NB4 (cell line): Measurements from ENCODE around the gene KRT80.

Source experiments
- POLR2A ChIP-seq: IDR thresholded peaks from 2 replicates; pipeline ENCODE4 v1.6.1; 2011; ENCODE audit warnings: mild to moderate bottlenecking; ENCODE audit not compliant: insufficient read length; ENCODE audit errors: extremely low read depth
- TF ChIP-seq, protein P1 (sequence below): IDR thresholded peaks from one replicate; pipeline ENCODE4 v1.5.1; 2012; ENCODE audit warnings: low read depth, low read length
- TF ChIP-seq, protein P2 (sequence below): IDR thresholded peaks from 2 replicates; pipeline ENCODE4 v1.6.1; 2011; ENCODE audit warnings: low read depth, low read length

DNA sequence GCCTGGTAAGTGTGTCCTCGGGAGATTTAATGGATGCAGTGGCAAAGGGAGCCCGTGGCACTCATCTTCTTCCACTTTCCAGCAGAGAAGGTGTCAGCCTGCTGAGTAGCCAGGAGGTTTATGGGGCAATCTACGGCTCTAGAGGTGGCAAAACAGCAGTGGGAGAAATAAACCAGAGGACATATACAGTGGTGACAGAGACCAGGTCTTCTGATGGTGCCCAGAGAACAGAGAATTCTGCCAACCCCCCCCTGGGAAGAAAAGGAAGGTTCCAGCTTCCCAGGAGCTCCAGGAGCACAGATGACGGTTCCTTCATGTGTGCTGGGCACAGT lies 69.3 kb downstream of the KRT80 start:
- TF ChIP-seq, protein P1, sequence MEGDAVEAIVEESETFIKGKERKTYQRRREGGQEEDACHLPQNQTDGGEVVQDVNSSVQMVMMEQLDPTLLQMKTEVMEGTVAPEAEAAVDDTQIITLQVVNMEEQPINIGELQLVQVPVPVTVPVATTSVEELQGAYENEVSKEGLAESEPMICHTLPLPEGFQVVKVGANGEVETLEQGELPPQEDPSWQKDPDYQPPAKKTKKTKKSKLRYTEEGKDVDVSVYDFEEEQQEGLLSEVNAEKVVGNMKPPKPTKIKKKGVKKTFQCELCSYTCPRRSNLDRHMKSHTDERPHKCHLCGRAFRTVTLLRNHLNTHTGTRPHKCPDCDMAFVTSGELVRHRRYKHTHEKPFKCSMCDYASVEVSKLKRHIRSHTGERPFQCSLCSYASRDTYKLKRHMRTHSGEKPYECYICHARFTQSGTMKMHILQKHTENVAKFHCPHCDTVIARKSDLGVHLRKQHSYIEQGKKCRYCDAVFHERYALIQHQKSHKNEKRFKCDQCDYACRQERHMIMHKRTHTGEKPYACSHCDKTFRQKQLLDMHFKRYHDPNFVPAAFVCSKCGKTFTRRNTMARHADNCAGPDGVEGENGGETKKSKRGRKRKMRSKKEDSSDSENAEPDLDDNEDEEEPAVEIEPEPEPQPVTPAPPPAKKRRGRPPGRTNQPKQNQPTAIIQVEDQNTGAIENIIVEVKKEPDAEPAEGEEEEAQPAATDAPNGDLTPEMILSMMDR: no peak
- TF ChIP-seq, protein P2, sequence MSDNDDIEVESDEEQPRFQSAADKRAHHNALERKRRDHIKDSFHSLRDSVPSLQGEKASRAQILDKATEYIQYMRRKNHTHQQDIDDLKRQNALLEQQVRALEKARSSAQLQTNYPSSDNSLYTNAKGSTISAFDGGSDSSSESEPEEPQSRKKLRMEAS: no peak
- TF ChIP-seq POLR2A: no peak
